Psoas muscle (tissue), 8 donors: ENCODE data around the gene COA8. TPM values are rescaled to one million over a fixed set of nuclear protein-coding genes. Genes with fewer than 3 reads are reported as not detected.

Experiments
- ATAC-seq, 4 donors: fragments of 200-7000 bp; cut with Tn5 transposase; one replicate each; pipeline ENCODE4 v1.9.1; 2020; ENCODE audit warnings: moderate library complexity in 3 of 4, mild to moderate bottlenecking in 2 of 4
- DNase-seq, 2 donors: peaks; one replicate each; pipeline ENCODE4 v3.0.0-alpha.2; 2020
- H3K27ac ChIP-seq: fragments of 200-600 bp; one replicate; pipeline ENCODE4 v1.8.0; 2022
- H3K27me3 ChIP-seq, 3 donors: fragments of 200-600 bp in 1 of 3; one replicate each; pipeline versions ENCODE4 v1.6.1 to v1.8.0; 2013 to 2022; ENCODE audit warnings: low read length in 2 of 3, mild to moderate bottlenecking in 2 of 3, moderate library complexity in 1 of 3; ENCODE audit not compliant: insufficient read depth in 3 of 3
- H3K36me3 ChIP-seq, 2 donors: fragments of 200-600 bp in 1 of 2; one replicate each; pipeline versions ENCODE4 v1.6.1 to v1.8.0; 2013 to 2022; ENCODE audit warnings: low read depth in 1 of 2, mild to moderate bottlenecking in 1 of 2, moderate library complexity in 1 of 2; ENCODE audit not compliant: insufficient read depth in 1 of 2
- H3K4me1 ChIP-seq: fragments of 200-600 bp; one replicate; pipeline ENCODE4 v1.8.0; 2022
- H3K4me3 ChIP-seq: fragments of 200-600 bp; one replicate; pipeline ENCODE4 v1.8.0; 2022; ENCODE audit warnings: mild to moderate bottlenecking
- H3K9me3 ChIP-seq: fragments of 200-600 bp; one replicate; pipeline ENCODE4 v1.8.0; 2022
- WGBS, 3 donors: extraction: QIAGEN DNeasy Blood & Tissue Kit; methylation state at CpG; one replicate each; pipeline versions ENCODE4 v1.1.6 to v1.1.7; 2013; 5-methylcytosine and 5-hydroxymethylcytosine counted together
- intact Hi-C, 2 donors: fragments of 100-400 bp; cut with DNase I; formaldehyde crosslinking; loops; one replicate each; pipeline versions ENCODE4 v1.11.0 to v1.14.2; 2022
- polyA plus RNA-seq, 3 donors: library from polyadenylated mRNA; stranded (reverse); fragments of 200-250 nt; gene quantifications; one replicate each; pipeline ENCODE4 v1.2.3, GENCODE V29; 2013
- total RNA-seq, 4 donors: library from RNA; stranded (reverse); fragmentation: NEBNext Ultra II Directional in 2 of 4; extraction: Animal tissue kit (Norgen Biotek cat#: 25700) in 2 of 4; gene quantifications; one replicate each; pipeline versions ENCODE4 v1.2.1 to v1.2.4, GENCODE V29; 2021 to 2023
- TF ChIP-seq, protein P1 (sequence below): fragments of 200-600 bp; IDR thresholded peaks from one replicate; pipeline ENCODE4 v1.8.0; 2022; ENCODE audit warnings: antibody characterized with exemption
- donor health status: healthy with polysubstance abuse.
- donor health status: DM: no; HTN: no; CAD: no; lungs with moderate emphysema.
- donor health status: Bipolar disorder and iron deficiency.
- donor health status: healthy.
- donor health status: DM: yes; HTN: yes; CAD: no.
- donor health status: DM: no; HTN: no; CAD: no.
- donor health status: DM: no; HTN: no; CAD: no.
- donor health status: DM: yes; HTN: yes; CAD: no.

The COA8 gene
- total and polyA plus RNA-seq, 7 donors = 73.6 to 171 (median 101) TPM

DNA sequence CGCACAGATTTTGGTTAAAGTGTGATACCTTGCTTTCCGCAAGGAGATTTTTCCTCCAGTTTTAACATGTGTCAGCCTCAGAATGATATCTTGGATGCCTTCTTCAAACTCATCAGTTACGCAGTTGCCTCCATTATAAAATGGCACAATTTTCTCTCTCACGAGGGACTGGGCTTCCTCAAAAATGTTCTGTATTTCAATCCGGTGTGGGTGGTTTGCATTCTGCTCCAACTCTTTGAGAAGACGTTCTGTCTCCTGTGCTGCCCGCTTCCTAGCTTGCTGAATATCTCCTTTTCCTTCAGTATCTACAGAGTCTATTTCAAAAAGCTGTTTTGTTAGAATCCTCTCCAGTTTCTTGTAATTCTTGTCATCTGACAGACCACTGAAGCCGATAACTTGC is 2.1 kb upstream of the COA8 start:
- DNase-seq (no peak), ATAC-seq (no peak)
- intact Hi-C loops = loop anchor here in 1 of 2 donors (5.0 kb wide), 1 partner anchor 67 kb away; the partner anchor contains the start of gene KLC1
- H3K4me3 ChIP-seq = peak overlapping the region; percentile 92
- no peaks in the 10 kb centered on the region for H3K27me3 ChIP-seq
- peak overlapping the region; percentile 99 for H3K27ac ChIP-seq
- peaks cover 0 to 20% of the 10 kb centered on the region in 2 donors for H3K36me3 ChIP-seq
- H3K9me3 ChIP-seq = no peaks in the 10 kb centered on the region
- 69 to 73% (median 70%) methylated on average over 8 of the region's 8 CpGs for WGBS, 3 donors
- H3K4me1 ChIP-seq = peaks cover 76% of the 10 kb centered on the region
- TF ChIP-seq, protein P1, sequence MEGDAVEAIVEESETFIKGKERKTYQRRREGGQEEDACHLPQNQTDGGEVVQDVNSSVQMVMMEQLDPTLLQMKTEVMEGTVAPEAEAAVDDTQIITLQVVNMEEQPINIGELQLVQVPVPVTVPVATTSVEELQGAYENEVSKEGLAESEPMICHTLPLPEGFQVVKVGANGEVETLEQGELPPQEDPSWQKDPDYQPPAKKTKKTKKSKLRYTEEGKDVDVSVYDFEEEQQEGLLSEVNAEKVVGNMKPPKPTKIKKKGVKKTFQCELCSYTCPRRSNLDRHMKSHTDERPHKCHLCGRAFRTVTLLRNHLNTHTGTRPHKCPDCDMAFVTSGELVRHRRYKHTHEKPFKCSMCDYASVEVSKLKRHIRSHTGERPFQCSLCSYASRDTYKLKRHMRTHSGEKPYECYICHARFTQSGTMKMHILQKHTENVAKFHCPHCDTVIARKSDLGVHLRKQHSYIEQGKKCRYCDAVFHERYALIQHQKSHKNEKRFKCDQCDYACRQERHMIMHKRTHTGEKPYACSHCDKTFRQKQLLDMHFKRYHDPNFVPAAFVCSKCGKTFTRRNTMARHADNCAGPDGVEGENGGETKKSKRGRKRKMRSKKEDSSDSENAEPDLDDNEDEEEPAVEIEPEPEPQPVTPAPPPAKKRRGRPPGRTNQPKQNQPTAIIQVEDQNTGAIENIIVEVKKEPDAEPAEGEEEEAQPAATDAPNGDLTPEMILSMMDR = no peak

DNA sequence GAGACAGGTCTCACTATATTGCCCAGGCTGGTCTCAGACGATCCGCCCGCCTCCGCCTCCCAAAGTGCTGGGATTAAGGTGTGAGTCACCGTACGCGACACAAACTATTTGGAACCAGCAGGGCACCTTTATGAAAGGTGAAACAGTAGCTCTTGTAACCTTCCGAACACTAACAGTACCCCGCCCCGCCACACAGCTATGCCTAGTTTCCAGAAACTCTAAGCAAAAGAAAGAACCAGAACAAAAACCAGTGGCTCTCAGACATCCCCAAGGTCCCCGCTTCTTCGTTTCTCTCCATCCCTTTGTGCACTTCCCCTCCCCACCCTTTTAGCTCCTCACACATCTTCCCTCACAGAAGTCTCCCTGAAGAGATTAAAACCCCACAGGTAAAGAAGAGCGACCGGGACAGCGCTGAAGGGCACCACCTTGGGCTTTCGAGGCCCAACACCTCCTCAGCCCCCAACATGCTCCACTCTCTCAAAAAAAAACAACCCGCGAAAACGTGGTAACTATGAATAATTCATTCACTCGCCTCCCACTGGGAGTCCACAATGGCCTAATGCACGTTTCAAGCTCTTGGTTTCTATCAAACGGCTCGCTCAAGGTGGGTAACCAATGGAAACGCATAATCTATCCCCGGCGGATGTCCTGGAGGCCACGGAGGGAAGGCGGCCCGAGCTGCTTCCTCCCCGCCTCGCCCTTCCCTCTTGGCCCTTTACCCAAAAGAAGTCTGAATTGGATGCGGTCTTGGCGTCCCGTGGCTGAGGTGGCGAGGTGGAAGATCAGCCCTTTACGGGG is 1.2 kb upstream of the COA8 start:
- Histone ChIP-seq H3K4me3 (peak overlapping the region; percentile 92), H3K9me3 (no peaks in the 10 kb centered on the region), H3K4me1 (peaks cover 69% of the 10 kb centered on the region), H3K36me3 (peaks cover 0 to 20% of the 10 kb centered on the region in 2 donors), H3K27ac (peak overlapping the region; percentile 99), H3K27me3 (no peaks in the 10 kb centered on the region)
- TF ChIP-seq, protein P1 = no peak
- DNase-seq (peak in 1 of 2 donors; percentile 59), ATAC-seq (peak; percentile 6 to 38 (median 19))
- intact Hi-C loops = loop anchor here in 1 of 2 donors (5.0 kb wide), 1 partner anchor 66 kb away; the partner anchor contains the start of gene KLC1
- WGBS, 3 donors = 5% methylated on average over 35 to 36 of the region's 36 CpGs

- Histone ChIP-seq H3K27ac (peak overlapping the region; percentile 99), H3K36me3 (peaks cover 0 to 20% of the 10 kb centered on the region in 2 donors), H3K4me1 (peaks cover 64% of the 10 kb centered on the region), H3K27me3 (no peaks in the 10 kb centered on the region), H3K9me3 (no peaks in the 10 kb centered on the region), H3K4me3 (peak overlapping the region; percentile 92)
- 1% methylated on average over 15 to 25 of the region's 25 CpGs for WGBS, 3 donors
- TF ChIP-seq, protein P1 = no peak
- ATAC-seq (peak; percentile 48 to 67 (median 59)), DNase-seq (peak in 1 of 2 donors; percentile 80)
- intact Hi-C loops = loop anchor here in 1 of 2 donors (5.0 kb wide), 1 partner anchor 65 kb away; the partner anchor contains the start of gene KLC1
Observed at GRCh38 chr14:103562179-103562428, 656 bp upstream of the COA8 start.

DNA sequence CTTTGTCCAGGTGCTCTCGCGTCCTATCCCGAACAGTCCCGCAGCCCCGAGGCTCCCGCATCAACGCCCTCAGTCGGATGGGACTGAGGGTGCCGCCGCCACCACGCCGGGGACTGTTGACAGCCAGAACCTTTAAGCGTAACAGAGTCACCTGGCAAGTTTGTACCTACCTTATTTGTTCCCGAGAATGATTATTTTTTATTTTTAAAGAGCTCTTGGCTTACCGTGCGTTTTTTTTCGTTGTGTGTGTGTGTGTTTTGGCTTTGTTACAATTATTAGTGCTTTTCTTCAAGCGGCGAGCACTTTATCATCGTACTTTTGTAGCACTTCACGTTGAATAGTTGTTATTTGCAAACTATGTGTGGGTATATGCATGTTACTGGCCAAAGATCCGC is 463 bp downstream of the COA8 start:
- TF ChIP-seq, protein P1 = no peak
- no peak for DNase-seq
- no peaks in the 10 kb centered on the region for H3K27me3 ChIP-seq
- WGBS, 3 donors = 0 to 1% (median 0%) methylated on average over 22 of the region's 22 CpGs
- H3K9me3 ChIP-seq = no peaks in the 10 kb centered on the region
- peak overlapping the region; percentile 99 for H3K27ac ChIP-seq
- no peak for ATAC-seq
- H3K36me3 ChIP-seq = peaks cover 0 to 20% of the 10 kb centered on the region in 2 donors
- intact Hi-C loops = loop anchor here in 1 of 2 donors (5.0 kb wide), 1 partner anchor 64 kb away; the partner anchor contains the start of gene KLC1
- peaks cover 53% of the 10 kb centered on the region for H3K4me1 ChIP-seq
- H3K4me3 ChIP-seq = peak overlapping the region; percentile 92
